H9 (cell line): Measurements from ENCODE around the gene ATRIP. TPM values are rescaled to one million over a fixed set of nuclear protein-coding genes. Genes with fewer than 3 reads are reported as not detected.

Source experiments
- DNase-seq: peaks from one replicate; pipeline ENCODE4 v3.0.0-alpha.2; 2017
- H2AFZ ChIP-seq: one replicate; pipeline ENCODE4 v1.6.1; 2013; ENCODE audit warnings: mild to moderate bottlenecking, low read length, control low read depth, moderate library complexity
- H2AK5ac ChIP-seq: 2 replicates; pipeline ENCODE4 v1.6.1; 2013; ENCODE audit warnings: low read length, control low read depth, mixed read lengths; ENCODE audit not compliant: insufficient read length
- H2BK120ac ChIP-seq: one replicate; pipeline ENCODE4 v1.6.1; 2013; ENCODE audit warnings: low read depth, mild to moderate bottlenecking, low read length, control low read depth, inconsistent platforms; ENCODE audit not compliant: poor library complexity, severe bottlenecking
- H2BK12ac ChIP-seq: 2 replicates; pipeline ENCODE4 v1.6.1; 2013; ENCODE audit warnings: low read length, control low read depth, mixed read lengths, low read depth; ENCODE audit not compliant: insufficient read length
- H2BK15ac ChIP-seq: 2 replicates; pipeline ENCODE4 v1.6.1; 2013; ENCODE audit warnings: low read depth, low read length, control low read depth
- H2BK20ac ChIP-seq: one replicate; pipeline ENCODE4 v1.6.1; 2013; ENCODE audit warnings: low read depth, mild to moderate bottlenecking, low read length, control low read depth, inconsistent platforms; ENCODE audit not compliant: poor library complexity, severe bottlenecking
- H2BK5ac ChIP-seq: 2 replicates; pipeline ENCODE4 v1.6.1; 2013; ENCODE audit warnings: low read length, control low read depth, mixed read lengths; ENCODE audit not compliant: insufficient read length
- H3K14ac ChIP-seq: 2 replicates; pipeline ENCODE4 v1.6.1; 2013; ENCODE audit warnings: low read length, control low read depth; ENCODE audit not compliant: insufficient read depth
- H3K18ac ChIP-seq: 2 replicates; pipeline ENCODE4 v1.6.1; 2013; ENCODE audit warnings: low read depth, mild to moderate bottlenecking, mixed read lengths, low read length, control low read depth; ENCODE audit not compliant: insufficient read length
- H3K23ac ChIP-seq: 2 replicates; pipeline ENCODE4 v1.6.1; 2013; ENCODE audit warnings: low read length, control low read depth, mixed read lengths, low read depth; ENCODE audit not compliant: insufficient read length
- H3K23me2 ChIP-seq: 2 replicates; pipeline ENCODE4 v1.6.1; 2013; ENCODE audit warnings: low read depth, mild to moderate bottlenecking, mixed read lengths, low read length, control low read depth; ENCODE audit not compliant: insufficient read length, poor library complexity, severe bottlenecking
- H3K27ac ChIP-seq: 2 replicates; pipeline ENCODE4 v1.5.1; 2013; ENCODE audit warnings: low read length, control low read depth, mixed read lengths, low read depth; ENCODE audit not compliant: insufficient read length
- H3K27me3 ChIP-seq: 2 replicates; pipeline ENCODE4 v1.6.1; 2013; ENCODE audit warnings: low read length, control low read depth, inconsistent platforms; ENCODE audit not compliant: insufficient read depth
- H3K4ac ChIP-seq: 2 replicates; pipeline ENCODE4 v1.6.1; 2013; ENCODE audit warnings: low read depth, mild to moderate bottlenecking, control low read depth, inconsistent platforms, low read length, moderate library complexity
- H3K4me1 ChIP-seq: 2 replicates; pipeline ENCODE4 v1.6.1; 2013; ENCODE audit warnings: low read length, control low read depth, inconsistent platforms; ENCODE audit not compliant: insufficient read depth
- H3K4me2 ChIP-seq: 2 replicates; pipeline ENCODE4 v1.6.1; 2013; ENCODE audit warnings: low read length, control low read depth, mixed read lengths; ENCODE audit not compliant: insufficient read length, insufficient read depth
- H3K56ac ChIP-seq: 2 replicates; pipeline ENCODE4 v1.6.1; 2013; ENCODE audit warnings: low read depth, mild to moderate bottlenecking, mixed read lengths, low read length, control low read depth; ENCODE audit not compliant: insufficient read length
- H3K79me1 ChIP-seq: 2 replicates; pipeline ENCODE4 v1.6.1; 2013; ENCODE audit warnings: low read depth, mild to moderate bottlenecking, moderate library complexity, low read length, control low read depth, inconsistent platforms; ENCODE audit not compliant: insufficient read depth, poor library complexity, severe bottlenecking
- H3K79me2 ChIP-seq: 2 replicates; pipeline ENCODE4 v1.6.1; 2013; ENCODE audit warnings: low read length, control low read depth, inconsistent platforms; ENCODE audit not compliant: insufficient read depth
- H3K9ac ChIP-seq: 2 replicates; pipeline ENCODE4 v1.6.1; 2013; ENCODE audit warnings: low read length, control low read depth, mixed read lengths; ENCODE audit not compliant: insufficient read length; ENCODE audit errors: extremely low read depth
- H3K9me3 ChIP-seq: one replicate; pipeline ENCODE4 v1.6.1; 2013; ENCODE audit warnings: low read depth, low read length, inconsistent platforms; ENCODE audit not compliant: control insufficient read depth
- H3T11ph ChIP-seq: one replicate; pipeline ENCODE4 v1.6.1; 2013; ENCODE audit warnings: mild to moderate bottlenecking, low read length, control low read depth, inconsistent platforms
- H4K20me1 ChIP-seq: one replicate; pipeline ENCODE4 v1.6.1; 2013; ENCODE audit not compliant: control insufficient read depth, insufficient read length, insufficient read depth
- H4K5ac ChIP-seq: 2 replicates; pipeline ENCODE4 v1.6.1; 2013; ENCODE audit warnings: low read depth, mild to moderate bottlenecking, mixed read lengths, low read length, control low read depth; ENCODE audit not compliant: insufficient read length
- H4K8ac ChIP-seq: replicated peaks from 2 replicates; pipeline ENCODE4 v1.6.1; 2013; ENCODE audit warnings: low read length, control low read depth, mixed read lengths, low read depth; ENCODE audit not compliant: insufficient read length
- H4K91ac ChIP-seq: 2 replicates; pipeline ENCODE4 v1.6.1; 2013; ENCODE audit warnings: low read depth, mild to moderate bottlenecking, moderate library complexity, mixed read lengths, low read length, control low read depth; ENCODE audit not compliant: insufficient read length
- H3K27ac Mint-ChIP-seq, 3 experiments: 2 replicates in 2 of 3; 3 replicates in 1 of 3; pipeline ENCODE4 v1.8.0; 2020 to 2021; ENCODE audit warnings: mixed read lengths in 3 of 3, mild to moderate bottlenecking in 1 of 3, moderate library complexity in 1 of 3
- H3K27me3 Mint-ChIP-seq: 2 replicates; pipeline ENCODE4 v1.8.0; 2021; ENCODE audit warnings: low read depth, mild to moderate bottlenecking, moderate library complexity, mixed read lengths
- H3K36me3 Mint-ChIP-seq, 3 experiments: 2 replicates in 2 of 3; 3 replicates in 1 of 3; pipeline ENCODE4 v1.8.0; 2020 to 2021; ENCODE audit warnings: low read depth in 3 of 3, mixed read lengths in 3 of 3; ENCODE audit not compliant: insufficient read depth in 1 of 3
- H3K4me1 Mint-ChIP-seq, 2 experiments: 2 replicates each; pipeline ENCODE4 v1.8.0; 2020; ENCODE audit warnings: mixed read lengths in 2 of 2
- H3K4me3 Mint-ChIP-seq, 2 experiments: 2 replicates in 1 of 2; 3 replicates in 1 of 2; pipeline ENCODE4 v1.8.0; 2020 to 2021; ENCODE audit warnings: mild to moderate bottlenecking in 2 of 2, mixed read lengths in 2 of 2, moderate library complexity in 1 of 2
- H3K9me3 Mint-ChIP-seq, 2 experiments: 2 replicates in 1 of 2; 3 replicates in 1 of 2; pipeline ENCODE4 v1.8.0; 2020; ENCODE audit warnings: mild to moderate bottlenecking in 2 of 2, mixed read lengths in 2 of 2, moderate library complexity in 1 of 2
- WGBS: extraction: QIAGEN DNeasy Blood & Tissue Kit; methylation state at CpG from one replicate; pipeline ENCODE4 v1.1.7; 2013; ENCODE audit warnings: missing lambda C conversion rate, low lambda C conversion rate, mixed read lengths; ENCODE audit not compliant: insufficient read length; ENCODE audit errors: extremely low coverage; 5-methylcytosine and 5-hydroxymethylcytosine counted together
- total RNA-seq: library from RNA; stranded (reverse); gene quantifications from 2 replicates; pipeline ENCODE4 v1.2.1, GENCODE V29; 2021
- TF ChIP-seq, protein P1 (sequence below): fragments of 200-600 bp; sonication (generic); conservative IDR thresholded peaks from 3 replicates; pipeline ENCODE4 v1.8.0; 2021; ENCODE audit warnings: antibody characterized with exemption, mild to moderate bottlenecking

Gene ATRIP
- total RNA-seq, 1 experiment from 2014 or later: 16.3 TPM

DNA sequence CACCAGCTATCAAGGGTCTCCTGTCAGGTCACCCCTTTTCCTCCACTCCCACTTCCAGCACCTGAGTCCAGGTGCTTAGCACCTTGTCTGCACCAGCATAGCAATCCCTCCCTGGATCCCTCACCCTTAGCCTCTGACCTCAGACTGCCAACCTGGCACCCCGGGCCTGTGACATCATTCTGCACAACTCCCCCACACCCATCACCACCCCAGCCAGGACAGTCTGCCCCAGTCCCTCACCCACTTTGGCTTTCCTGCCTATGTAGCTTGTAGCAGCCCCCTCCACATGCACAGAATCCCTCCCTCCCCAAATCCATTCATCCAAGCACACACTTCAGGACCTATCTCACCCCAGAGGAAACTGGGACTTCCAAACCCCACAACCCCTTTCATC is 15.8 kb upstream of the ATRIP start:
- Histone ChIP-seq H3T11ph (no peak overlapping the region), H3K18ac (no peak overlapping the region), H3K79me1 (no peaks in the 10 kb centered on the region), H3K4ac (no peak overlapping the region), H4K20me1 (no peaks in the 10 kb centered on the region), H3K9me3 (no peaks in the 10 kb centered on the region), H3K14ac (no peak overlapping the region), H4K8ac (no peak overlapping the region), H2AK5ac (no peak overlapping the region), H3K23ac (no peak overlapping the region), H2BK15ac (no peak overlapping the region), H2BK12ac (no peak overlapping the region), H3K23me2 (peaks cover 13% of the 10 kb centered on the region), H2BK5ac (no peak overlapping the region), H3K27me3 (no peaks in the 10 kb centered on the region), H4K5ac (no peak overlapping the region), H3K79me2 (peaks cover 28% of the 10 kb centered on the region; the same call in 1 of the 2 replicates), H4K91ac (no peak overlapping the region), H2BK20ac (no peak overlapping the region), H3K27ac (no peak overlapping the region), H2AFZ (no peak overlapping the region), H3K56ac (no peak overlapping the region), H2BK120ac (no peak overlapping the region), H3K4me1 (peaks cover 14% of the 10 kb centered on the region; the same call in 1 of the 2 replicates), H3K4me2 (peak overlapping the region; percentile 15), H3K9ac (peak overlapping the region; percentile 1)
- H3K4me1 Mint-ChIP-seq: peaks cover 47 to 49% of the 10 kb centered on the region in 2 experiments
- H3K9me3 Mint-ChIP-seq: no peaks in the 10 kb centered on the region
- peak overlapping the region; percentile 3 to 98 (median 97); a peak in 6 of 7 replicates for H3K27ac Mint-ChIP-seq
- WGBS: no CpG with 5 or more reads among the region's 1 CpG
- H3K27me3 Mint-ChIP-seq: no peaks in the 10 kb centered on the region
- no peak for DNase-seq
- TF ChIP-seq, protein P1, sequence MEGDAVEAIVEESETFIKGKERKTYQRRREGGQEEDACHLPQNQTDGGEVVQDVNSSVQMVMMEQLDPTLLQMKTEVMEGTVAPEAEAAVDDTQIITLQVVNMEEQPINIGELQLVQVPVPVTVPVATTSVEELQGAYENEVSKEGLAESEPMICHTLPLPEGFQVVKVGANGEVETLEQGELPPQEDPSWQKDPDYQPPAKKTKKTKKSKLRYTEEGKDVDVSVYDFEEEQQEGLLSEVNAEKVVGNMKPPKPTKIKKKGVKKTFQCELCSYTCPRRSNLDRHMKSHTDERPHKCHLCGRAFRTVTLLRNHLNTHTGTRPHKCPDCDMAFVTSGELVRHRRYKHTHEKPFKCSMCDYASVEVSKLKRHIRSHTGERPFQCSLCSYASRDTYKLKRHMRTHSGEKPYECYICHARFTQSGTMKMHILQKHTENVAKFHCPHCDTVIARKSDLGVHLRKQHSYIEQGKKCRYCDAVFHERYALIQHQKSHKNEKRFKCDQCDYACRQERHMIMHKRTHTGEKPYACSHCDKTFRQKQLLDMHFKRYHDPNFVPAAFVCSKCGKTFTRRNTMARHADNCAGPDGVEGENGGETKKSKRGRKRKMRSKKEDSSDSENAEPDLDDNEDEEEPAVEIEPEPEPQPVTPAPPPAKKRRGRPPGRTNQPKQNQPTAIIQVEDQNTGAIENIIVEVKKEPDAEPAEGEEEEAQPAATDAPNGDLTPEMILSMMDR: no peak
- peaks cover 21 to 46% (median 38%) of the 10 kb centered on the region in 3 experiments; a peak in 6 of 7 replicates for H3K36me3 Mint-ChIP-seq
- H3K4me3 Mint-ChIP-seq: peak overlapping the region; percentile 92 to 93
